Ascending aorta (tissue), 2 donors: ENCODE data around the gene LAPTM4A. TPM values are rescaled to one million over a fixed set of nuclear protein-coding genes. Genes with fewer than 3 reads are reported as not detected.

Source experiments
- DNase-seq, 2 donors: peaks; one replicate each; pipeline ENCODE4 v3.0.0-alpha.2; 2019; ENCODE audit warnings: low spot score in 2 of 2
- H3K27ac ChIP-seq, 2 donors: fragments of 200-600 bp; sonication (generic); one replicate each; pipeline ENCODE4 v1.5.1; 2016 to 2017; ENCODE audit warnings: mild to moderate bottlenecking in 1 of 2
- H3K27me3 ChIP-seq: fragments of 200-600 bp; sonication (generic); one replicate; pipeline ENCODE4 v1.5.1; 2017
- H3K36me3 ChIP-seq, 2 donors: fragments of 200-600 bp; sonication (generic); one replicate each; pipeline ENCODE4 v1.5.1; 2016
- H3K4me1 ChIP-seq, 2 donors: fragments of 200-600 bp; sonication (generic); one replicate each; pipeline ENCODE4 v1.5.1; 2016 to 2017; ENCODE audit warnings: mild to moderate bottlenecking in 1 of 2
- H3K4me3 ChIP-seq, 2 donors: fragments of 200-600 bp; sonication (generic); one replicate each; pipeline ENCODE4 v1.5.1; 2016 to 2017; ENCODE audit warnings: mild to moderate bottlenecking in 1 of 2
- H3K9me3 ChIP-seq, 2 donors: fragments of 200-600 bp; sonication (generic); one replicate each; pipeline ENCODE4 v1.5.1; 2016
- CTCF ChIP-seq, 3 experiments: fragments of 200-600 bp in 2 of 3; fragments of 450-650 bp in 1 of 3; sonication (generic) in 2 of 3; IDR thresholded peaks; one replicate each; pipeline ENCODE4 v1.5.1; 2016 to 2019; ENCODE audit warnings: antibody characterized with exemption in 3 of 3, mild to moderate bottlenecking in 1 of 3, moderate library complexity in 1 of 3
- intact Hi-C: fragments of 100-400 bp; cut with DNase I; formaldehyde crosslinking; loops from one replicate; pipeline ENCODE4 v1.15.1; 2023
- total RNA-seq: library from RNA; depleted of rRNA; stranded (reverse); fragments of >200 nt; gene quantifications from one replicate; pipeline ENCODE4 v1.1.0, GENCODE V29; 2016

The LAPTM4A gene
- total RNA-seq, 1 donor from 2014 or later: 95.6 TPM

GRCh38 chr2:20073460-20073859, 22.0 kb upstream of the LAPTM4A start:
- TF ChIP-seq CTCF (IDR thresholded peaks at IDR 0.05): no peak
- intact Hi-C loops: no loop called here
- no peak overlapping the region for H3K4me3 ChIP-seq
- peak in 1 of 2 donors; percentile 38 for DNase-seq
- peaks cover 0 to 10% of the 10 kb centered on the region in 2 donors for H3K4me1 ChIP-seq
- H3K27me3 ChIP-seq: no peaks in the 10 kb centered on the region
- H3K9me3 ChIP-seq: no peaks in the 10 kb centered on the region
- no peaks in the 10 kb centered on the region for H3K36me3 ChIP-seq
- H3K27ac ChIP-seq: no peak overlapping the region

- Histone ChIP-seq H3K4me3 (peak overlapping the region; percentile 3 to 35), H3K27ac (peak overlapping the region; percentile 76 to 77), H3K27me3 (no peaks in the 10 kb centered on the region), H3K9me3 (no peaks in the 10 kb centered on the region), H3K36me3 (no peaks in the 10 kb centered on the region), H3K4me1 (peaks cover 0 to 15% of the 10 kb centered on the region in 2 donors)
- TF ChIP-seq CTCF (IDR thresholded peaks at IDR 0.05): no peak
- DNase-seq: peak in 1 of 2 donors; percentile 18
- intact Hi-C loops: no loop called here
These were observed 21.2 kb upstream of the LAPTM4A start for GRCh38 chr2:20072436-20073158.

- Histone ChIP-seq H3K27ac (peak overlapping the region; percentile 76 to 77), H3K4me3 (peak overlapping the region; percentile 3 to 35), H3K27me3 (no peaks in the 10 kb centered on the region), H3K36me3 (no peaks in the 10 kb centered on the region), H3K9me3 (no peaks in the 10 kb centered on the region), H3K4me1 (peaks cover 0 to 15% of the 10 kb centered on the region in 2 donors)
- peak in 1 of 2 donors; percentile 75 for DNase-seq
- intact Hi-C loops: no loop called here
- no peak for TF ChIP-seq CTCF (IDR thresholded peaks at IDR 0.05)
These were observed 20.3 kb upstream of the LAPTM4A start for GRCh38 chr2:20071397-20072383.

GRCh38 chr2:20069756-20070155, 18.3 kb upstream of the LAPTM4A start:
- Histone ChIP-seq H3K4me1 (peaks cover 0 to 15% of the 10 kb centered on the region in 2 donors), H3K36me3 (no peaks in the 10 kb centered on the region), H3K27ac (no peak overlapping the region), H3K27me3 (no peaks in the 10 kb centered on the region), H3K9me3 (no peaks in the 10 kb centered on the region), H3K4me3 (no peak overlapping the region)
- DNase-seq: no peak
- TF ChIP-seq CTCF (IDR thresholded peaks at IDR 0.05): no peak
- intact Hi-C loops: no loop called here

GRCh38 chr2:20067992-20068584, 16.7 kb upstream of the LAPTM4A start:
- H3K9me3 ChIP-seq: no peaks in the 10 kb centered on the region
- intact Hi-C loops: no loop called here
- peaks cover 0 to 15% of the 10 kb centered on the region in 2 donors for H3K4me1 ChIP-seq
- no peaks in the 10 kb centered on the region for H3K27me3 ChIP-seq
- no peak overlapping the region for H3K4me3 ChIP-seq
- H3K27ac ChIP-seq: no peak overlapping the region
- TF ChIP-seq CTCF (IDR thresholded peaks at IDR 0.05): no peak
- DNase-seq: peak in 1 of 2 donors; percentile 46
- H3K36me3 ChIP-seq: no peaks in the 10 kb centered on the region
